ENCODE measurements around the gene MBOAT7.

Gene MBOAT7

GRCh38 chr19:54152267-54152666, 37.1 kb downstream of the MBOAT7 start:
- H3K36me3 ChIP-seq (ENCODE audit: control insufficient read depth, insufficient read depth, low read length) = peaks cover 99% of the 10 kb centered on the region

GRCh38 chr19:54151362-54152035, 37.9 kb downstream of the MBOAT7 start:
- H3K27ac ChIP-seq (ENCODE audit: low read depth, low read length, severe bottlenecking) = no peak overlapping the region
- WGBS, 2 experiments (ENCODE audit: insufficient coverage in 2 of 2) = 94 to 98% methylated on average over 20 to 23 of the region's 23 CpGs

More at GRCh38 chr19:54152267-54152666, 37.1 kb downstream of the MBOAT7 start:
- H3K27ac ChIP-seq (ENCODE audit: low read depth, low read length, severe bottlenecking) = no peak overlapping the region
- 98 to 100% methylated on average over 9 to 10 of the region's 12 CpGs for WGBS, 2 experiments (ENCODE audit: insufficient coverage in 2 of 2)
- no peak overlapping the region for H3K4me3 ChIP-seq (ENCODE audit: extremely low read depth, insufficient read depth, low read length, poor library complexity, severe bottlenecking)
- peaks cover 4% of the 10 kb centered on the region for H3K4me1 ChIP-seq (ENCODE audit: control insufficient read depth, insufficient read depth, low read length, poor library complexity, severe bottlenecking)
- no peaks in the 10 kb centered on the region for H3K9me3 ChIP-seq (ENCODE audit: control insufficient read depth, low read length)

GRCh38 chr19:54149021-54149812, 40.2 kb downstream of the MBOAT7 start:
- Histone ChIP-seq H3K27ac (ENCODE audit: low read depth, low read length, severe bottlenecking) (no peak overlapping the region), H3K36me3 (ENCODE audit: control insufficient read depth, insufficient read depth, low read length) (peaks cover 100% of the 10 kb centered on the region), H3K4me3 (ENCODE audit: extremely low read depth, insufficient read depth, low read length, poor library complexity, severe bottlenecking) (no peak overlapping the region), H3K9me3 (ENCODE audit: control insufficient read depth, low read length) (no peaks in the 10 kb centered on the region), H3K4me1 (ENCODE audit: control insufficient read depth, insufficient read depth, low read length, poor library complexity, severe bottlenecking) (peaks cover 4% of the 10 kb centered on the region)
- 89 to 91% methylated on average over 10 to 12 of the region's 12 CpGs for WGBS, 2 experiments (ENCODE audit: insufficient coverage in 2 of 2)

More at GRCh38 chr19:54151362-54152035, 37.9 kb downstream of the MBOAT7 start:
- Histone ChIP-seq H3K4me3 (ENCODE audit: extremely low read depth, insufficient read depth, low read length, poor library complexity, severe bottlenecking) (no peak overlapping the region), H3K4me1 (ENCODE audit: control insufficient read depth, insufficient read depth, low read length, poor library complexity, severe bottlenecking) (peaks cover 4% of the 10 kb centered on the region), H3K36me3 (ENCODE audit: control insufficient read depth, insufficient read depth, low read length) (peaks cover 100% of the 10 kb centered on the region), H3K9me3 (ENCODE audit: control insufficient read depth, low read length) (no peaks in the 10 kb centered on the region)

- H3K4me1 ChIP-seq (ENCODE audit: control insufficient read depth, insufficient read depth, low read length, poor library complexity, severe bottlenecking) = peaks cover 2% of the 10 kb centered on the region
- H3K36me3 ChIP-seq (ENCODE audit: control insufficient read depth, insufficient read depth, low read length) = peaks cover 100% of the 10 kb centered on the region
- H3K4me3 ChIP-seq (ENCODE audit: extremely low read depth, insufficient read depth, low read length, poor library complexity, severe bottlenecking) = no peak overlapping the region
- WGBS, 2 experiments (ENCODE audit: insufficient coverage in 2 of 2) = 94 to 98% methylated on average over 12 to 13 of the region's 19 CpGs
- H3K9me3 ChIP-seq (ENCODE audit: control insufficient read depth, low read length) = no peaks in the 10 kb centered on the region
- H3K27ac ChIP-seq (ENCODE audit: low read depth, low read length, severe bottlenecking) = no peak overlapping the region
Measured at GRCh38 chr19:54148158-54148557, 41.2 kb downstream of the MBOAT7 start.

- Histone ChIP-seq H3K4me1 (ENCODE audit: control insufficient read depth, insufficient read depth, low read length, poor library complexity, severe bottlenecking) (no peaks in the 10 kb centered on the region), H3K27ac (ENCODE audit: low read depth, low read length, severe bottlenecking) (no peak overlapping the region), H3K4me3 (ENCODE audit: extremely low read depth, insufficient read depth, low read length, poor library complexity, severe bottlenecking) (no peak overlapping the region), H3K9me3 (ENCODE audit: control insufficient read depth, low read length) (no peaks in the 10 kb centered on the region), H3K36me3 (ENCODE audit: control insufficient read depth, insufficient read depth, low read length) (peaks cover 100% of the 10 kb centered on the region)
- 92 to 100% methylated on average over 2 of the region's 3 CpGs for WGBS, 2 experiments (ENCODE audit: insufficient coverage in 2 of 2)
Measured at GRCh38 chr19:54147676-54148075, 41.7 kb downstream of the MBOAT7 start.

GRCh38 chr19:54145541-54146158, 43.7 kb downstream of the MBOAT7 start:
- peaks cover 100% of the 10 kb centered on the region for H3K36me3 ChIP-seq (ENCODE audit: control insufficient read depth, insufficient read depth, low read length)
- no peak overlapping the region for H3K4me3 ChIP-seq (ENCODE audit: extremely low read depth, insufficient read depth, low read length, poor library complexity, severe bottlenecking)
- peaks cover 10% of the 10 kb centered on the region for H3K4me1 ChIP-seq (ENCODE audit: control insufficient read depth, insufficient read depth, low read length, poor library complexity, severe bottlenecking)
- 97 to 98% methylated on average over 24 to 25 of the region's 28 CpGs for WGBS, 2 experiments (ENCODE audit: insufficient coverage in 2 of 2)
- H3K9me3 ChIP-seq (ENCODE audit: control insufficient read depth, low read length) = no peaks in the 10 kb centered on the region
- no peak overlapping the region for H3K27ac ChIP-seq (ENCODE audit: low read depth, low read length, severe bottlenecking)

- Histone ChIP-seq H3K4me3 (ENCODE audit: extremely low read depth, insufficient read depth, low read length, poor library complexity, severe bottlenecking) (no peak overlapping the region), H3K27ac (ENCODE audit: low read depth, low read length, severe bottlenecking) (no peak overlapping the region), H3K36me3 (ENCODE audit: control insufficient read depth, insufficient read depth, low read length) (peaks cover 82% of the 10 kb centered on the region), H3K4me1 (ENCODE audit: control insufficient read depth, insufficient read depth, low read length, poor library complexity, severe bottlenecking) (peaks cover 21% of the 10 kb centered on the region), H3K9me3 (ENCODE audit: control insufficient read depth, low read length) (no peaks in the 10 kb centered on the region)
- 96% methylated on average over 4 of the region's 7 CpGs; no CpG with 5 or more reads in 1 of the 2 experiments for WGBS, 2 experiments (ENCODE audit: insufficient coverage in 2 of 2)
Measured at GRCh38 chr19:54142166-54142780, 47.1 kb downstream of the MBOAT7 start.

- peaks cover 21% of the 10 kb centered on the region for H3K4me1 ChIP-seq (ENCODE audit: control insufficient read depth, insufficient read depth, low read length, poor library complexity, severe bottlenecking)
- no peaks in the 10 kb centered on the region for H3K9me3 ChIP-seq (ENCODE audit: control insufficient read depth, low read length)
- WGBS, 2 experiments (ENCODE audit: insufficient coverage in 2 of 2) = 100% methylated on average over 1 of the region's 3 CpGs; no CpG with 5 or more reads in 1 of the 2 experiments
- H3K27ac ChIP-seq (ENCODE audit: low read depth, low read length, severe bottlenecking) = no peak overlapping the region
- H3K36me3 ChIP-seq (ENCODE audit: control insufficient read depth, insufficient read depth, low read length) = peaks cover 73% of the 10 kb centered on the region
- H3K4me3 ChIP-seq (ENCODE audit: extremely low read depth, insufficient read depth, low read length, poor library complexity, severe bottlenecking) = no peak overlapping the region
Measured at GRCh38 chr19:54141356-54141755, 48.0 kb downstream of the MBOAT7 start.

- peaks cover 25% of the 10 kb centered on the region for H3K4me1 ChIP-seq (ENCODE audit: control insufficient read depth, insufficient read depth, low read length, poor library complexity, severe bottlenecking)
- no peaks in the 10 kb centered on the region for H3K9me3 ChIP-seq (ENCODE audit: control insufficient read depth, low read length)
- peak overlapping the region; percentile 87 for H3K4me3 ChIP-seq (ENCODE audit: extremely low read depth, insufficient read depth, low read length, poor library complexity, severe bottlenecking)
- peaks cover 46% of the 10 kb centered on the region for H3K36me3 ChIP-seq (ENCODE audit: control insufficient read depth, insufficient read depth, low read length)
- 35 to 61% methylated on average over 15 of the region's 31 CpGs for WGBS, 2 experiments (ENCODE audit: insufficient coverage in 2 of 2)
- H3K27ac ChIP-seq (ENCODE audit: low read depth, low read length, severe bottlenecking) = no peak overlapping the region
Measured at GRCh38 chr19:54138489-54139256, 50.7 kb downstream of the MBOAT7 start.

Measured in mesodermal cell (in vitro differentiated cells).